HG03342 (cell line): ENCODE results near the gene PLCG1.
"Not testable (repeated sequence)": the region's sequence is repeated elsewhere in the genome, so short reads cannot be mapped to it uniquely, and the experiment has no call there.

ENCODE experiments used
- ATAC-seq: cut with Tn5 transposase; IDR thresholded peaks from one replicate; pipeline ENCODE4 v1.9.1; 2021; ENCODE audit warnings: mild to moderate bottlenecking, moderate library complexity; ENCODE audit not compliant: unreplicated experiment

Gene PLCG1

GRCh38 chr20:41124451-41125094, 12.8 kb upstream of the PLCG1 start:
- ATAC-seq = no peak

GRCh38 chr20:41125530-41126457, 11.5 kb upstream of the PLCG1 start:
- no peak for ATAC-seq

DNA sequence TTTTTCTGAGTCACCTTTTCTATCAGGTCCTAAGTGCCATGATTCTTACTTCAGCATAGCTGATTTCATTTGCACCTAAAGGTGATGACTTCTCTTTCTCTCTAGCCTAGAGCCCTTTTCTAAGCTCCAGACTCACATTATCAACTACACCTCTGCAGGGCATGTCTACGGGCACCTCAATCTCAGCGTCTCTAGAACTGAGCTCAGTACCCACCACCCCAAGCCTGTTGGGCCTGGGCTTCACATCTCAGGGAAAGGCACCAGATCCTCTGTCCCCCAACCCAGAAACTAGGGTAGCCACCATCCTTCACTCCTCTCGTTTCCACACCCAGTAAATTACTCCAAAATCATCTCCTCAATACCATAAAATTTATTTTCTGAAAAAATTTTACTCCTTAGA, 10.6 kb upstream of the PLCG1 start:
- no peak for ATAC-seq

DNA sequence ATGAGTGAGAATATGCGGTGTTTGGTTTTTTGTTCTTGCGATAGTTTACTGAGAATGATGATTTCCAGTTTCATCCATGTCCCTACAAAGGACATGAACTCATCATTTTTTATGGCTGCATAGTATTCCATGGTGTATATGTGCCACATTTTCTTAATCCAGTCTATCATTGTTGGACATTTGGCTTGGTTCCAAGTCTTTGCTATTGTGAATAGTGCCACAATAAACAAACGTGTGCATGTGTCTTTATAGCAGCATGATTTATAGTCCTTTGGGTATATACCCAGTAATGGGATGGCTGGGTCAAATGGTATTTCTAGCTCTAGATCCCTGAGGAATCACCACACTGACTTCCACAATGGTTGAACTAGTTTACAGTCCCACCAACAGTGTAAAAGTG, 9.0 kb upstream of the PLCG1 start:
- not testable (repeated sequence) for ATAC-seq

GRCh38 chr20:41131594-41132387, 5.6 kb upstream of the PLCG1 start:
- ATAC-seq = no peak

- not testable (repeated sequence) for ATAC-seq
Observed at GRCh38 chr20:41132388-41132775, 5.0 kb upstream of the PLCG1 start.

DNA sequence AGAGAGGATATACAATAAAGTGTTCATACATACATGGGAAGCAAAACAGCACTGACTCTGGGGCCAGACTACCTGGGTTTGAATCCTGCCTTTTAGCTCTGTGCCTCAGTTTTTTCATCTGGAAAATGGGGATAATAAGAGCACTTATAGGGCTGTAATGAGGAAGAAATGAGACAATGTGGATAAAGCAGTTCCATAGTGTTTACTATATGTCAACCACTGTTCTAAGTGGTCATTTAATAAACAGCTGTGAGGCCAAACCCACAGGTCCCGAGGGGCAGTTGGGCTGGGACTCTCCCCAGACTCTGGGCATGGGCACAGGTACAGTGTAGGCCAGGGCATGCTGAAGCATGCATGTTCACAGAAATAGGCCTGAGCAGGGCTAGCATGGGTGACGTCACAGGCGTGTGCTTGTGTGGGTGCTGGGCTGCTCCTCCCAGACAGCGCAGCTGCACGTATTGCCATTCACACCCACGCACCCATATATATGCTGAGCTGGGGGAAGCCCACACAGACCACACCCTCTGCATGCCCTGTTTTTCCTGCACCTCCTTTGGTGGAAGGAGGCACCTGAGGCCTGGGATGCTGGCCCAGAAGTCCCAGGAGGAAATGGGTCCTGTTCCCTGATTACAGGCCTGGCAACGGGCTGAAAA, 3.5 kb upstream of the PLCG1 start:
- ATAC-seq = no peak

GRCh38 chr20:41134362-41135186, 2.8 kb upstream of the PLCG1 start:
- ATAC-seq = no peak

DNA sequence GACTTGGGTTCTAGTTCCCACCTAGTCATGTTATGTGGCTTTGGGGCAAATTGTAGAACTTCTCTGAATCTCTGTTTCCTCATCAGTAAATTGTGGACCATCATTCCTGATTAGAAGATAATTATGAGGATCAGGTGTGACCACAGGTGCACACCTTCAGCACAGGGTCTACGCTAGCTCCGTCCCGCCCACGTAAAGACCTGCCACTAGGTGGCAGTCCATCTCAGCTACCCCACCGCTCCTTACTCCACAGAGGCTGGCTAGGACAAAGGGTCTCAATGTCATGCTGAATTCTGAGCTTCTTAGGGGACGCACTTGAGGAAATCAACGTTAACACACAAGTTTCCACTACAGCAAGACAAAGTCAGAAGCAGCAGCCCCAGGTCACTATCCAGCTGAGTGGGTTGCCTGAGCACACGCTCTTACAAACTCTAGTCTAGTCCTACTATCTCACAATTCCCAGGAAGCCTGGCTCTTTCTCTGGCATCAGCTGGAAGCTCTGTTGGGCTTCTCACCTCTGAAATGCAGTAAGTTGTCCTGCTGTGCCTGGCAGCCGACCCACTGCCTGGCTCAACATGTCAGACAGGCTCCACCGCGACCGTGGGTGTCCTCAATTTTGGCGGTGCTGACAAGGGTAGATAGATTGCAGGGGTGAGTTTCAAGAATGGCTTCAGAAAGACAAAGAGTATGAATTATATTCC, 2.0 kb upstream of the PLCG1 start:
- no peak for ATAC-seq

DNA sequence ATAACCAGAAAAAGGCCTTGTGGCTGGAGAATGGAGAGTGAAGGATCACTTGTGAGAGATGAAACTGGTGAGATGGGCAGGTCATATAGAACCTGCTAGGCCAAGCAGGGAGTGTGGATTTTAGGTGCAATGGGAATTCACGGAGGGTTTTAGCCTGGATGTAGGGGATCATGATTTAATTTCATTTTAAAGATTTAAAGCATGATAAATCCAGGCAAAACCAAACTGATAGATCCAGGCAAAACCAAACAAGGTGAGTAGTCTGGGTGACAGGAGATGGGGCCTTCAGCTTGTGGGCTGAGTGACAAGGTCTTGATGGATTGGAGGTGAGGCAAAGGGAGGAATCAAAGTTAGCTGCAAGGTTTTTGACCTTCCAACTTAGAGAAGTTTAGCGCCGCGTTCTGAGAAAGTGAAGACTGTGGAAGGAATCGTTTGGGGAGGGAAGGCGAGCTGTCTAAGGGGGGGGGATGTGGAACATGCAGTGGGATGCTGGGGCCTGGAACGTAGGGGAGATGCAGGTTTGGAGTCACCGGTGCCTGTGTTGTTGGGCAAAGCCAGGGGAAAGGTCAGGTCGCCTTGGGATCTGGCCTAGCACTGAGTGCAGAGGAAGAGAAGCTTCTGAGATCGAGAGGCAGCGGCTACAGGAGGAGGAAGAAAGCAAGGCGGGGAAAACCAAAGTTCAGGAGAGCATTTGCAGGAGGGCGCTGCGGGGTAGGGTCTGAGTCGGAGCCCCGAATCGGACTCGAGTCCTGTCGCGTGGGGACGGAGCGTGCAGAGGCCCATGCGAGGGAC, 1.3 kb upstream of the PLCG1 start:
- no peak for ATAC-seq

- ATAC-seq = peak; percentile 23
Observed at GRCh38 chr20:41137614-41138474, 501 bp downstream of the PLCG1 start.

DNA sequence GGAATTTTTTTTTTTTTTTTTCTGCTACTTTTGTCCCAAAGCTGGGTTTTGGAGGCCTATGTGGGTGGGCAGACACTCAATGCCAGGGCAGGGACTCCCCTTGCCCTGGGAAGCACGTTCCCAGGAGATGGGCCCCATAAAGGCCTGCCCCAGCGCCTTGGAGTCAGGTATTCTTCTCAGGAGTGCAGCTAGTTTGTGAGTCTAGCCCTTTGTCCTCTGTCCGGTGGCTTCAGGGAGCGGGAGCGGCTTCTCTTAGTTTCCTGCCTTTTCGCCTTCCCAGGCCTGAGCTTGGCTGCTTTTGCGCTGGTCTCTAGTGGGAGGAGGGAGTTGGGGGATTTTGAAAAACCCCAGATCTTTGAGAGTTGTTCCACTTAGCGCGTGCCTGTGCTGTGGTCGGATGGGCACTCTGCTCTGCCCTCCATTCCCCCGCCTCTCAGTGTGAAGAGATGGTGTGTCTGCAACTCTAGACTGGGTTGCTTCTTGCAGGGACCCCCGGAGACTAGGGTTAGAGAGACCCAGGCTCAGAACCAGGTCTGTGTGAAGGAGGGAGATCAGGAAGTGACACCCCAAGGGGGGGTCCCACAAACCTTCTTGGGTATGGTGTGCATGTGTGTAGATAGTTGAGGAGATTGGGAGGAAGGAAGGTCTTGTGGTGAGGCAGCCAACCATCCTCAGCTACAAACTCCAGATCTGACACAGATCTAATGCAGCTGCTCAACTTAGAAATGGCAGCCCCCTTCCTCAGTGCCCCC, 1.3 kb downstream of the PLCG1 start:
- no peak for ATAC-seq

GRCh38 chr20:41139227-41140093, 2.1 kb downstream of the PLCG1 start:
- no peak for ATAC-seq

- ATAC-seq = no peak
Observed at GRCh38 chr20:41140226-41141133, 3.1 kb downstream of the PLCG1 start.
